HG03432 (cell line): ENCODE data around the gene AKAP3.
A peak's percentile ranks its signal among the peaks of the same experiment; 100 is the strongest.

Experiments used
- ATAC-seq: cut with Tn5 transposase; IDR thresholded peaks from one replicate; pipeline ENCODE4 v1.9.1; 2021; ENCODE audit warnings: mild to moderate bottlenecking, moderate library complexity; ENCODE audit not compliant: unreplicated experiment

AKAP3 gene

DNA sequence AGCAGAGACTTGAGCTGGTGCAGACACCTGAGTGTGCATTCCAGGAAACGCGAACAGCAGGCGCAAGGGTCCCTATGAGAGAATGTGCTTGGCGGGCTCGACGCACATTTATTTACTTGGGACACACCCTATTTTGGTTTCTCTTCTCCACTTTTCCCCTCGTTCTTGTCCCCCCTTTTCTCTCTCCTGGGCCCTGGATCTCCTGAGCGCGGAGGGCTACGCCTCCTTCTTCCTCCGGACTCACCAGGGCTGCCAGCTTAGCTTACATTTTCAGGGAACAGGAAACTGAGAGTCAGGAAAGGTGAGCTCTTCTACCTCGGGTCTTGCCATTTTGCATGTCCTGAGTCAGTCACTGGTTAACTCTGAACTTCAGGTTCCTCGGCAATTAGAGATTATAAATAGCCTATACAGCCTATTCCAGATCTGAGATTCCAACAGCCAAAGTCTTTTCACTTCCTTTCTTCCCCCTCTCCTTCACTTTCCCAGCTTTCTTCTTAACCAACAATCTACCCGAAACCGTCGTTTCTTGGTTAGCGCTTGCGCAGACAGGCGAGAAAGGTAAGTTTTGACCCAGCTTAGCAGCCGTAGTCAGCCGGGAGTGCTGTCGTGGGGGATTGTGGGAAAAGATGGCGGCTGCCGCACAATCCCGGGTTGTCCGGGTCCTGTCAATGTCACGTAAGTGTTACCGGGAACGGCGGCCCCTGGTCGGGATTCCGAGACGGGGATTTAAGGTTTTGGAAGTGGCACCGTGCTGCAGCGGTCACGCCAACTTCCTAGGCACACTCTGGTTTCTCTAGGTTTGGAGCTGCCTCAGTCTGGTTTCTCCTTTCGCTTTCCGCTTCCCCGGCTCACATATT, at the start of gene AKAP3, which contains the start of gene NDUFA9:
TSS of gene AKAP3 (minus strand) at position 551 of the 857 bp plus-strand sequence. CDS start 10,855 bp downstream, outside the sequence.
TSS of gene NDUFA9 (plus strand) at position 614 of the 857 bp plus-strand sequence. CDS start at position 627, 13 bp downstream.
- peak; percentile 82 for ATAC-seq

DNA sequence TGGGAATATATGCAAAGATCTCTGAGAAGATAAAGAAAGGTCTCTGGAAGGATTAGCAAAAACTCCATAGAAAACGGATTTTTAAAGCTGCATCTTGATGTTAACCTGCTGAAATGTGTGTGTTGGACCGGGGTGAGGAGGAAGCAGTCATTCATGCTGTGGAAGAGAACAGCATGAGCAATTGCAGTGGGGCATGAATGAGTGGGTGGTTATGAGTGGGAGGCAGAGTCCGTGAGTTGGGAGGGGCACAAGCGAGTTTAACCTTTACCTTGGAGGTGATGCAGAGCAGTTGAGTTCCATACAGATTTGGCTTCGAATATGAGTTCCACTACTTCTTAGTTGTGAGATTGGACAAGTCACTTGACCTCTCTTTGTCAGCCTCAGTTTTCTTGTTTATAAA, 41.9 kb upstream of the AKAP3 start:
- ATAC-seq, result no peak

DNA sequence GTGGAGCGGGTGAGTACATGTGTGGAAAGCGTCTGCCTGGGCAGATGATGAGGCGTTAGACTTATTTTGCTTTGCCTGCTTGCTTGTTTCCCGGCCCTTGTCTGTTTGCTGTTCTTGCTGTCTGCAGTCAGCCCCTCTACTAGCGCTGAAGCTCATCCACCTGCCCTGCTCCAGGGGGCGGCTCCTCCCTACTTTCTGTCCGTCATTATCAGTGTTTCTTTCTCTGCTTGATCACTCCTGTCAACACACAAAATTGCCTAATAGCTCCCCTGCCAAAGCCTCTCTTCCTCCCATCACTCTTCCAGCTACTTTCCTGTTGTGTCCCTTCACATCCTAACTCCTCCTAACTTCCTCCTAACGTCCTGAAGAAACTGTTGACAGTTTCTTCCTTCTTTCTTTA, 36.5 kb upstream of the AKAP3 start:
- ATAC-seq, result no peak

DNA sequence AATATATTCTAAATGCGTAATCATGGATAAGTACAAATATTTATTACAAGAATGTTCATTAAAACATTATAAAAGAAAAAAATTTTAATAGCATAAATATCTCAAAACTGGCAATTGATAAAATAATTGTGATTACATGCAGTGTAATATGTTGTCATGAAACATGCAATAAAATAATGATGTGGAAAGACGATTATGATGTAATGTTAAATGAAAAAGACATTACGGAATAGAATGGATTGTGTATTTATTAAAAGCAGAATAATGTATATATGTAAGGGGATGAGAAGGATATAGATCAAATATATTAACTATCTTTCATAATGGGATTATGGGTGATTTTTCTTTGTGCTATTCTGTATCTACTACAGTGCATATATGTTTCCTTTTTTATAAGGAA, 32.9 kb upstream of the AKAP3 start:
- ATAC-seq, result no peak

DNA sequence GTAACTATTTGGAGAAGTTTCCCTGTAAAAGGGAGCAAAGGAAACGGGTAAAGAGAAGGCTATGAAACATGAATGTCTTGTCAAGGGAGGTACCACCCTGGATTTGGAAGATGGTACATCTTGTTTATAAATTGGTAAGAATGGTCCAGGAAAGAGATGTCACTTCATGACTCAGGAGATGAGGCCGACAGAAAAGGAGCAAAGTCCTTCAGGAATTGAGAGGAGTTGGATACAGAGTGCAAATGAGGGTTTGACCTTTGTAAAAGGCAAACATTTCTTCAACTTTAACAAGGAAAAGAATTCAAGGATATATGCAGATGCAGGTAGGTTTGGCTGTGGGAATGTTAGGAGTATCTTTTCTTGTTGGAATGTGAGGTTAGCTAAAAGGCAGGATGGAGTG, 30.9 kb upstream of the AKAP3 start:
- ATAC-seq, result no peak

DNA sequence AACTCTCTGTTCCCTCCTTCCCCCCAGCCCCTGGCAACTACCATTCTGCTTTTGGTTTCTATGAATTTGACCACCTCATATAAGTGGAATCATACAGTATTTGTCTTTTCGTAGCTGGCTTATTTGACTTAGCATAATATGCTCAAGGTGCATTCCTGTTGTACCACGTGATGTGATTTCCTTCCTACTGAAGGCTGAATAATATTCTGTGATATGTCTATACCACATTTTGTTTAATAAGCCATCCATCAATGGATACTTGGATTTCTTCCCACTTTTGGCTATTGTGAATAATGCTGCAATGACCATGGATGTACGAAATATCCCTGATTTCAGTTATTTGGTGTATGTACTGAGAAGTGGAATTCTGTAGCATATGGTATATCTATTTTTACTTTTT, 16.4 kb upstream of the AKAP3 start:
- no peak for ATAC-seq

DNA sequence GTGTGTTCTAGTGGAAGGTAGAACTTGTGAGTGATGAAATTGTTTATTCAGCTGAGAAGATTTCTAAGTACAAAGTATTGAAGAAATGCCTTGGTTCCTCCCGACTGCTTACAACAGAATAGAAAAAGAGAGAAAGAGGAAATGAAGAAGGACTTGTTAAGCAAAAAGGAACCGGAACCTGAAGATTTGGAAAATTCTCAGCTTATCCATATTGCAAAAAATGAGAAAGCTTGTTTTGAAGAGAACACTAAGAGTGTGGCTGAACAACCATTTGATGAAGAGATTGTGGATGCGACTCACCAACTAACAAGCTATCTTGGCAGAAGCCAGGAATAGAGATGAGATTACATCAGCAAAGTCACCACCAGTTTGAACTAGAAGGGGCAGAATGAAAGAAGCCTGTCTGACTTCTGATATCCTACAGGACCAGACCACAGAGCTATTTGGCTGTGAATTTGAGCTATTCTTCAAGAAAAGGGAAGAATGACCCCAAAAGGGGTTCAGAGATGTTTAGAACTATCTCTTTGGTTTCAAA, 15.2 kb upstream of the AKAP3 start:
- ATAC-seq, result no peak

DNA sequence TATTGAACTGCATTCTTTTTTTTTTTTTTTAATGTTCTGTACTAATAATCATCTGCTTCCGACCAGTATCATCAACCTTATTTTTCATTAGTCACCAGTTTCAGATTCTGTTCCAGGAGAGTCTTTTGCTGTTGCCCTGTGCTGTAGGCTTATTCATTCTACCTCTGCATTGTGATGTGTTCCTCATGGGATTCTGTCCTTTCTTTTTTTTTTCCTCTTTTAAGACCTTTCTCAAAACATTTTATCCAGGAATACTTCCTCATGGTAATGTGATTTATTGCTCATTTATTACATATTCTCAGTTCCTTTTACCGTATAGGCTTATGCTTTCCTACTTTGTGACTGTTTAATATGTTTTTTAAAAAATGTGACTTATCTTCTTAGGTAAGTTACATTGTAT, 4.8 kb upstream of the AKAP3 start:
- ATAC-seq, result no peak

DNA sequence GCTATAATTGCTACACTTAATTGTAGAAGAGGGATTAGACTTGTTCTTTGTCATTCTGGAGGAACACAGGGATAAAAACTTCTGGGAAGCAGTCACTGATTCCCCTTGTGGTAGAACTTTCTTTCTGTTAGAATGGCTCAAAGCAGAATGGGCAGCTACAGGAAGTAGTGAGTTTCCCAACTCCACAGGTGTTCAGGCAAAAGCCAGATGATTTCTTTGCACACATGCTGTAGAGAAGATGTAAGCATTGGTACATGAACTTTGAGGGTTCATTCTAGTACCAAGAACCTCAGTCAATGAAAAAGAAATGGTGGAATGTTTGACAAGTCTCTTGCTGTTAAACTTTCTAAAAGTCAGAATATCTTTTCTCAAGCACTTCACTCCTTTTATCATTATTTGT, 4.4 kb upstream of the AKAP3 start:
- no peak for ATAC-seq

DNA sequence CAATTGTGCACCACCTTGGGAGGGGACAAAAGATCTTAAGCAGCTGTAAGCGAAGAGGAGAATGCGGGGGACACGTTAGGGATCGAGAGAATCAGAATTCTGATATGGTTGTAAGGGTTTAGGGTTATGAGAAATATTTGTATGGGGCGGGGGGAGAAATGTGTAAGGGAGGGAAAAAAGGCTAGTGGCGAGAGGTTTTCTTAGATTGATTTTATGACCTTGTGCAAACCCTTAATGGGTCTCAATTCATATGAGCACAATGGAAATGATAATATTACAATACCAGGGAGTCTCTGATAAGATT, 459 bp upstream of the AKAP3 start:
- no peak for ATAC-seq

DNA sequence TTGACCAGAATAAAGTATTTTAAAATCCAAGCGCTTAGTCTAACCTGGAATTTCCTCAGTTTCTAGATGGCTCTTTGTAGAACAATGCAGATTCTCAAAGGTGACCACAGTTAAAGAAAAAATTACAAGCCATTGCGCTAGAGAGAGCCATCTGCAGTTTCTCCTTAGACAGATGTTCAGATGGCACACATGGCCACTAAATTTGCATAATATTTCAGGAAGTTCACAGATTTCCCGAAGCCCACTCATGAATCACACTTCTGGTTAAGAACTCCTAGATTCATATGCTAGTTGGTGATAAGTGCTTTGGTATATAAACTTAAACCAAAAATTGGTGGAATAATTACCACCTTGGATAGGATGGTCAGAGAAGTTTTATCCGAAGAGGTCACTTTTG, 749 bp downstream of the AKAP3 start:
- ATAC-seq, result peak; percentile 41

DNA sequence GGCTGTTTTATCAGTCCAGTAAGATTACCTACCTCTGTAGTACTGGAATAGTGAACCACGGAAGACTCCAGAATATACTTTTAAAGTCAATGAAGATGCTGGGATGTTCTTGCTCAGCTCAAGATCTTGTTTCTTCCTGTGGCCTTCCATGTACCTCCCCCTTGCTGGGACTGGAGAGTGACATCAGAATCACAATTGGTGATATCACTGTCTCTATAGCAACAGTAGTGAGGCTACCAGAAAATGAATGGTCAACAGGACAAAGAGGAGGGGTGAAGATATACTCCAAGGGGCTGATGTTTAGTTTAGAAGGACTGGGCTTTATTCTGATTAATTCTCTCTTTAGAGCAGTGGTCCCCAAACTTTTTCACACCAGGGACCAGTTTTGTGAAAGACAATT, 3.8 kb downstream of the AKAP3 start:
- no peak for ATAC-seq

DNA sequence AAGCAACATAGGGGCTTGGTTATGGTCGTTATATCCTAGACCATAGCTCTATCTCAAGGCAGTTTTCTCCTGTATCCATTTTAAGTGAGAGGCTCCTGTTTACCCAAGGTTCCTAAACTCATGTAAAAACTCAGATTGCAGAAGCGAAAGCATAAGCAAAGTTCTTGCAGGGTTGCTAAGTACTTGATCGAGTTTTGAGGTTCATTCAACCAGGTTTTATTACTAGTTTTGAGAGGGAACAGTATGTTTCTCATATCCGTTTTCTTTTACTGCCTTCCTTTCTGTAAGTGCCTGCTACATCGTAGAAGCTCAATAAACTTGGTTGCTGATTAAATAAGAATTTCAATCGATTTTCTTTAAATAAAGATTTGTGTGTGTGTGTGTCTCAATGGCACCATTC, 5.1 kb downstream of the AKAP3 start:
- ATAC-seq, result peak; percentile 40

DNA sequence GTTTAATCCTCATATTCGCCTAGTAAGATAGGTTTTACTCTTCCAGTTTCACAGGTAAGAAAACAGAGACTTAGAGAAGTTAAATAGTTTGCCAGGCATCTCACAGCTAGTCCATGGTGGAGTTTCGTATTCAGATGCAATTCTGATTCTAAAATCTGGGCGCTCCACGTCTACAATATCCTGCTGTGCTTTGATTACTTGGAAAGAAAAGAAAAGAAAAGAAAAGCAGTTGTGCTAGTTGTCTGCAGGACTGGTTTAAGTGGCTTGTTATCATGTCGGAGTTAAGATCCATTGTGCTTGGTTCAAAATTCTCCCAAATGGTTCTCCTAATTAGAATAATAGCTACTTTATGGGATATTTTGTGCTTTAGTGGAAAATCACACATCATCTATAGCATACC, 18.6 kb downstream of the AKAP3 start:
- ATAC-seq, result no peak

DNA sequence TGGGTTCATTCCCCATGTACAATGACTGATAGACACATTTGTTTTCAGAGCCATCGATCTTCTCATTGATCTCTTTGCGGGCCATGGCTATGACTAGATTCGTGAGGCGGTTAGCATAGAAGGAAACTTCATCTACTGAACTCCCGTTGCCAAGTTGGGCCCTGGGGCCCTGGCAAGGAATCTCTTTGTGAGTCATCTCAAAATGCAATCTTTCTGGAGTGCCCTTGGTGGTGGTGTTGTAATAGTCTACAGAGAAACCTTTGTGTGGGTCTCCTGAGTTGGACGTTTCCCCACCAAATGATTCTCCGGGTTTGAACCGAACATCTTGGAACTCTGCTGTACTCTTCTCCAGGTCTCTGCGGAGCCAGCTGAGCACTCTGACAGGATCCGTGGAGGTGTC, 20.4 kb downstream of the AKAP3 start:
- ATAC-seq, result no peak

DNA sequence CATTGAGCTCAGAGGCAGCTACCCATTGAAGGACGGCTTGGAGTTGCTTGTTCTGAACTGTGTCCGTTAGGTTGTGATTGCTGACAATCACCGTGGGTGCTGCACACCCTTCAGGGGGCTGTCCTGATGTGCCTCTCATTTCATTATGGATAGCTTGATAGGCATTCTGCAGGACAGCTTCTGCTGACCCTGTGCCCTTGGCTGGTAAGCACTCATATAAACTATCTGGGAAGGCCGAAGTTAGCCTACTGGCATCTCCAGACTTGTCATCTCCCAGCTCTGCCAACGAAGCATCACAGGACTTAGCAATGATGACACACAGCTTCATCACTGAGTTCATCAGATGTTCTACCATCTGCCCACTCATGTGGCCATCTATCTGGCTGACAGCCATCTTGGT, 22.3 kb downstream of the AKAP3 start:
- ATAC-seq, result no peak

DNA sequence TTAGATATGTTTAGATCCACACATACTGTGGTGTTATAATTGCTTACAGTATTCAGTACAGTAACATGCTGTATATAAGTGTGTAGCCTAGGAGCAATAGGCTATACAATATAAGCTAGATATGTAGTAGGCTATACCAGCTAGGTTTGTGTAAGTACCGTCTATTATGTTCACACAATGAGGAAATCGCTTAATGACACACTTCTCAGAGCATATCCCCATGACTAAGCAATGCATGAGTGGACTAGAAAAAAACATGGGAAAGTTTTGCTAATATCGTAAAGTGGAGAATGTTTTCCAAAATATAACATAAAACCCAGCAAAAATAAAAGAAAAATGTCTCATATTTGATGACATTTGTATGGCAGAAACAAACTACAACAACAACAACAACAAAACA, 27.3 kb downstream of the AKAP3 start:
- ATAC-seq, result no peak

DNA sequence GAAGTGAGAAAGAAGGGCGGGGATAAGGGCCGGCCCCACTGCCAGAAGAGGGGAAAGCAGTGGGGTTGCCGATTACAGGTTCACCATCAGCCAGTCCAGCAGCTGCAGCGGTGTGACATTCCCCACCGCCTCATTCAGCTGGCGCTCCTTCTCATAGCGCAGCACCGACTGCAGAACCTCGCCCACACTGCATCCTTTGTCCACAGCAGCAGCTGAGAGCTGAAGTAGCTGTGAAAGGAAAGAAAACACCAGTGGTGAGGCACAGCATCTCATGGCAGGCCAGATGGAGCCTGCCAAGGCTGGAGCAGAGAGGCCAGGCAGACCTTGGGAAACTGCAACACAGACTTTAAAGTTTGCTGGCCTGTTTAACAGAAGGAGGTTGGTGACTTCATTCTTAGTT, 33.2 kb downstream of the AKAP3 start:
- ATAC-seq, result no peak

DNA sequence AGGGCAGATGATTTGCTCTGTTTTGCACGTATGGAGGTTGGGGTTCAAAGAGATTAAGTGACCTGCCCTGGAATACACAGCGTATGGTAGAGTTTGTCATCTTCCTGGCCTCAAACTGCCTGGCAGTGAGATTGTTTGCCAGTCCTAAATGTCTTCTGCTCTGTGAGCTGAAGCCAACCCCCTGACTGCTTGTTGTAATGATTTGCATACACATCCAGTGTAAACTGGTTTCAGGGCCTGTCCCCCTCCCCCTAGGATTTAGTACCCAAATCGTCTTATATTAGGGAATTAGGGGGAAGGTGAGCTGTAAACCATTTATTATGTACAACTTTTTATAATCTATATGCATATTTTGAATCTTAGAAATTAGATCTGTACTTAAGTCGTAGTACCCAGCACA, 38.4 kb downstream of the AKAP3 start:
- no peak for ATAC-seq

DNA sequence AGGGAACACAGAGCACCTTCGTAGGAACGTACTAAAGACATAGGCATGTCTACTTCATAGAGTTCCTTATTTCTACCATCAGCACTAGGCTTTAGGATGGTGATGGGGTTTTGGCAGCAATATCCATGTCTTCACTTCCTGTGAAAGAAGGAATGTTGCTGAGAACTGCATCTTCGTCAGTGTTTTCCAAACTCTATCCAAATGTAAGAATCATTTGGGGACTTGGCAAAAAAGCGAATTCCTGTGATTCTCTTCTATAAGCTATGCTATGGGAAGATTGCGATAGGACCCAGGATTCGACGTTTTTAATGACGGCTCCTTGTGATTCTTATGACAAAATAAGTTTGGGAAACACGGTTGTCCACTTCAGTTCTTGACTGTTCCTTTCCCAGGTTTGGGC, 39.8 kb downstream of the AKAP3 start:
- no peak for ATAC-seq

DNA sequence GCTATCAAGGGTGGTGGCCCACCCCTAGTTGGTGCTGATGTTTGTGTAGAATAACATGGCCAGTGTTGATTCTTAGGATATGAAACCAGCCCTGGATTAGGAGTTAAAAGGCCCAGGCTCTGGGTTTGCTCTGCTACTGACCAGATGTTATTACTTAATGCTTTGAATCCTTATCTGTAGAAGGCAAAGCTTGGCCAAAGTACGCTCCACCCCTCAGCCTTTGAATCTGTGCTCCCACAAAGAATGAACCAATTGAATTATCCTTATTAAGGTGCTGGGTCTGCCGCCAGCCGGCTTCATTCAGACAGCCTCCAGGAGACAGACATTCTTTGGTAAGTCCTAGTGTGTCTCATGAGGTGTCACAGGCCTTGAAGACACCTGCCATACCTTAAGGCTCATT, 41.8 kb downstream of the AKAP3 start:
- no peak for ATAC-seq

DNA sequence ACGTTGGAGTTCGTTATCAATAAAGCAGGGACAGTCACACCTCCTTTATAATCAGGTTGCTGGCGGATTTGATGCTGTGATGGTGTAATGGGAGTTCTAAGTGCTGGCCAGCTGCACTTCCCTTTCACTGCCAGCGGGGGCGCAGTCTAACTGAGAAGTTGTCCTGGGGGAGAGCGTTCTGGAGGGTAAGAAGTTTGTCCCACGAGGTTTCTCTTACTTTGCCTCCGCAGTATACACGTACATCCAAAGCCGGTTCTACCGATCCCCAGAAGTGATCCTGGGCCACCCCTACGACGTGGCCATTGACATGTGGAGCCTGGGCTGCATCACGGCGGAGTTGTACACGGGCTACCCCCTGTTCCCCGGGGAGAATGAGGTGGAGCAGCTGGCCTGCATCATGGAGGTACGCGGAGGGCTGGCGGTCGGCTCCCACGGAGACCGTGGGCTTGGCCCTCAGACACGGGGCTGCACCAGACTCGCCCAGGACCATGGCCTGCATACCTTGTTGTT, 44.1 kb downstream of the AKAP3 start:
- ATAC-seq, result peak; percentile 95

DNA sequence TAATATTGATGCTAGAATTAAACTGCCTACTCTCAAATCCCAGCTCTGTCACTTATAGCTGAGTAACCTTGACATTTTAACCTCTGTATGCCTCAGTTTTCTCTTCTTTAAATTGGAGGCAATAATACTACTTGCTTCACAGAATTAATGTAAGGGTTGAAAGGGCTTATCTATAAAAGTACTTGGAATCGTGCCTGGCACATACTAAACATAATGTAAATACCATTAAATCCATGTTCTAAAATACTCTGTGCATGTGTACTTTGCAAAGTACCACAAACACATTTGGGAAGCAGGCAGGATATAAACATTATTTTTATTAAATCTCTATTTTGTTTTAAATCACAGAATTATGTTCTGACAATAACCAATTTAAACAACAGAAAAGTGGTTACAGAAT, 44.9 kb downstream of the AKAP3 start:
- ATAC-seq, result no peak
